HepG2 (cell line): ENCODE data around the gene DDX39B. TPM values are rescaled to one million over a fixed set of nuclear protein-coding genes. Genes with fewer than 3 reads are reported as not detected.

Source experiments
- ATAC-seq: fragments of 200-7000 bp; cut with Tn5 transposase; 3 replicates; pipeline ENCODE4 v1.9.1; 2020; ENCODE audit warnings: mild to moderate bottlenecking, moderate library complexity
- BruUV-seq: library from RNA; stranded (reverse); fragments of 400-500 nt; replicated peaks from 2 replicates; lab custom pipeline; 2021; lab: Mats Ljungman, UMichigan
- CTCF ChIA-PET: fragments of 300-600 bp; formaldehyde crosslinking; extraction: SDS; loops from one replicate; lab custom pipeline; 2021; ENCODE audit warnings: low total read pairs, inconsistent platforms, low intra/inter-chr PET ratio; lab: Yijun Ruan, JAX
- POLR2A ChIA-PET: fragments of 350-600 bp; sonication (Branson Sonifier 250); formaldehyde crosslinking; loops from one replicate; lab custom pipeline; 2020; ENCODE audit warnings: antibody characterized with exemption, inconsistent platforms; lab: Yijun Ruan, JAX
- DNase-seq: peaks from one replicate; pipeline ENCODE4 v3.0.0-alpha.2; 2015; ENCODE audit warnings: low spot score
- FAIRE-seq: peaks from 3 replicates; lab custom pipeline; 2011; peaks lifted over from hg19 to GRCh38; lab: Jason Lieb, UNC
- H2AFZ ChIP-seq: one replicate; pipeline ENCODE4 v1.6.1; 2011; ENCODE audit warnings: low read length, inconsistent platforms
- H3K27ac ChIP-seq: fragments of 300-600 bp; 3 replicates; pipeline ENCODE4 v1.8.0; 2011; ENCODE audit warnings: mixed run types, mild to moderate bottlenecking, mixed read lengths, low read length, inconsistent platforms; ENCODE audit not compliant: insufficient read depth; ENCODE audit errors: extremely low read length
- H3K27me3 ChIP-seq, 2 experiments: fragments of 200-600 bp in 1 of 2; 2 replicates in 1 of 2; 3 replicates in 1 of 2; pipeline versions ENCODE4 v1.6.0 to v1.8.0; 2011; ENCODE audit warnings: low read length in 2 of 2, mild to moderate bottlenecking in 2 of 2, moderate library complexity in 2 of 2, inconsistent platforms in 1 of 2; ENCODE audit not compliant: insufficient read depth in 2 of 2, control insufficient read depth in 1 of 2
- H3K36me3 ChIP-seq, 2 experiments: fragments of 200-600 bp in 1 of 2; replicated peaks in 1 of 2; 2 replicates in 1 of 2; 3 replicates in 1 of 2; pipeline versions ENCODE4 v1.5.1 to v1.8.0; 2011; ENCODE audit warnings: low read length in 2 of 2, inconsistent platforms in 1 of 2; ENCODE audit not compliant: insufficient read depth in 2 of 2, control insufficient read depth in 1 of 2
- H3K4me1 ChIP-seq: 2 replicates; pipeline ENCODE4 v1.5.1; 2012; ENCODE audit warnings: low read length, inconsistent platforms; ENCODE audit not compliant: insufficient read depth
- H3K4me2 ChIP-seq: 2 replicates; pipeline ENCODE4 v1.6.0; 2011; ENCODE audit warnings: low read depth, low read length, inconsistent platforms
- H3K4me3 ChIP-seq, 3 experiments: fragments of 200-600 bp in 1 of 3; sonication (generic), shearing (Covaris generic) in 1 of 3; replicated peaks in 1 of 3; 2 replicates each; pipeline ENCODE4 v1.5.1; 2011 to 2016; ENCODE audit warnings: low read length in 3 of 3, inconsistent platforms in 2 of 3, low read depth in 2 of 3, mild to moderate bottlenecking in 2 of 3, control low read depth in 1 of 3, mixed read lengths in 1 of 3; ENCODE audit not compliant: insufficient read depth in 1 of 3
- H3K79me2 ChIP-seq: one replicate; pipeline ENCODE4 v1.6.1; 2011; ENCODE audit warnings: low read length, inconsistent platforms; ENCODE audit not compliant: insufficient read depth
- H3K9ac ChIP-seq: 2 replicates; pipeline ENCODE4 v1.6.0; 2011; ENCODE audit warnings: mild to moderate bottlenecking, low read depth, low read length, inconsistent platforms; ENCODE audit not compliant: insufficient read depth
- H3K9me3 ChIP-seq: 2 replicates; pipeline ENCODE4 v1.5.1; 2012; ENCODE audit warnings: mild to moderate bottlenecking, low read length
- H4K20me1 ChIP-seq: 2 replicates; pipeline ENCODE4 v1.6.0; 2011; ENCODE audit warnings: inconsistent platforms, mild to moderate bottlenecking, low read length, moderate library complexity; ENCODE audit not compliant: insufficient read depth
- BATF2 ChIP-seq: sonication (generic); formaldehyde crosslinking; IDR thresholded peaks from 2 replicates; pipeline ENCODE4 v1.8.0; 2022; ENCODE audit warnings: mild to moderate bottlenecking, missing genetic modification reagents, moderate library complexity
- GATAD2A ChIP-seq: IDR thresholded peaks from 2 replicates; pipeline ENCODE4 v1.6.1; 2016
- PAXIP1 ChIP-seq: sonication (generic); formaldehyde crosslinking; conservative IDR thresholded peaks from 2 replicates; pipeline ENCODE4 v1.4.0; 2020; ENCODE audit warnings: mild to moderate bottlenecking, missing genetic modification reagents, moderate library complexity
- POGZ ChIP-seq: sonication (generic); formaldehyde crosslinking; IDR thresholded peaks from 2 replicates; pipeline ENCODE4 v1.4.0; 2020; ENCODE audit warnings: mild to moderate bottlenecking, missing genetic modification reagents
- ZKSCAN1 ChIP-seq: fragments of 150-350 bp; IDR thresholded peaks from 2 replicates; pipeline ENCODE4 v1.6.1; 2014; ENCODE audit warnings: low read length
- ZNF280B ChIP-seq: sonication (generic); formaldehyde crosslinking; IDR thresholded peaks from 2 replicates; pipeline ENCODE4 v1.5.0; 2020; ENCODE audit warnings: missing genetic modification reagents, mild to moderate bottlenecking, borderline replicate concordance
- ZNF335 ChIP-seq: sonication (generic); formaldehyde crosslinking; IDR thresholded peaks from 2 replicates; pipeline ENCODE4 v1.4.0; 2020; ENCODE audit warnings: missing genetic modification reagents
- ZNF609 ChIP-seq: sonication (generic); formaldehyde crosslinking; IDR thresholded peaks from 2 replicates; pipeline ENCODE4 v1.4.0; 2020; ENCODE audit warnings: mild to moderate bottlenecking, missing genetic modification reagents, borderline replicate concordance
- ZNF644 ChIP-seq: IDR thresholded peaks from 2 replicates; pipeline ENCODE4 v1.6.1; 2016; ENCODE audit warnings: low read depth
- ZNF672 ChIP-seq: sonication (generic); formaldehyde crosslinking; IDR thresholded peaks from 2 replicates; pipeline ENCODE4 v1.8.1; 2022; ENCODE audit warnings: missing genetic modification reagents
- ZNF780A ChIP-seq: sonication (generic); formaldehyde crosslinking; IDR thresholded peaks from 2 replicates; pipeline ENCODE4 v1.8.0; 2022; ENCODE audit warnings: mild to moderate bottlenecking, missing genetic modification reagents, moderate library complexity
- WGBS: methylation state at CpG from one replicate; pipeline ENCODE4 v1.1.6; 2017; ENCODE audit warnings: low lambda C conversion rate; 5-methylcytosine and 5-hydroxymethylcytosine counted together
- in situ Hi-C: cut with HindIII; loops from 2 replicates; pipeline ENCODE4 v1.10.0; 2017; ENCODE audit warnings: low pct_unique_long_range_greater_than_20kb; ENCODE audit not compliant: extremely low pct_ligation_motif_present
- intact Hi-C: fragments of 100-400 bp; cut with micrococcal nuclease; formaldehyde crosslinking; loops from one replicate; pipeline ENCODE4 v1.10.0; 2022; ENCODE audit not compliant: unreplicated experiment
- polyA plus RNA-seq, 8 experiments: library from polyadenylated mRNA; depleted of rRNA in 3 of 8; stranded (reverse) in 7 of 8; unstranded in 1 of 8; fragments of >200 nt; fragmentation: Illumina TruSeq in 4 of 8; extraction: Trizol in 4 of 8; gene quantifications; 2 replicates each; pipeline versions ENCODE4 v1.2.1 to v1.2.3, GENCODE V29; 2011 to 2016; ENCODE audit warnings: low read depth in 4 of 8, missing spikeins in 1 of 8, mixed read lengths in 1 of 8; ENCODE audit not compliant: insufficient read depth in 1 of 8
- total RNA-seq, 5 experiments: library from RNA; depleted of rRNA; stranded (reverse); fragments of >200 nt; fragmentation: Illumina TruSeq; extraction: Trizol; gene quantifications; 2 replicates each; pipeline ENCODE4 v1.2.3, GENCODE V29; 2016; ENCODE audit warnings: low read depth in 1 of 5

DDX39B gene
- total and polyA plus RNA-seq, 2 of the 13 experiments (the other 11 are each of a cell fraction or from before 2014, with no cell fraction given): 570 to 678 TPM

- Histone ChIP-seq H4K20me1 (no peaks in the 10 kb centered on the region), H3K4me3 (peak within 1 kb of the TSS; percentile 74 to 93 (median 76)), H3K27me3 (no peaks in the 10 kb centered on the region; a peak in 1 of 5 replicates), H3K27ac (peak within 1 kb of the TSS; percentile 64), H3K9me3 (no peaks in the 10 kb centered on the region), H3K36me3 (peaks cover 3 to 6% of the 10 kb centered on the region in 2 experiments), H3K9ac (peak within 1 kb of the TSS; percentile 79), H3K79me2 (peaks cover 18% of the 10 kb centered on the region), H3K4me2 (peak within 1 kb of the TSS; percentile 91), H2AFZ (peak within 1 kb of the TSS; percentile 81), H3K4me1 (peaks cover 43% of the 10 kb centered on the region)
- ATAC-seq: peak; percentile 93
- no TSS peak for BruUV-seq
- peak; percentile 93 for DNase-seq
- ChIA-PET CTCF (interaction anchor here (1.0 to 3.6 kb wide), 3 partner anchors 33 to 53 kb away, joined by 5 to 84 read pairs (median 10); no protein-coding TSS in a partner anchor), POLR2A (interaction anchor here (1.0 to 4.6 kb wide), 11 partner anchors 9 to 287 kb away, joined by 3 to 36 read pairs (median 5); partner anchors contain the start of genes APOM, BAG6, GPANK1 and TNF)
- intact Hi-C loops (loop anchor here (1.0 to 10.0 kb wide), 4 partner anchors 35 to 108 kb away; partner anchors contain the start of genes APOM, BAG6 and LTB), in situ Hi-C loops (loop anchor here (5.0 kb wide), 1 partner anchor 50 kb away; no protein-coding TSS in a partner anchor)
- peak; percentile 93 for FAIRE-seq
- WGBS: 1% methylated on average over 25 of the region's 25 CpGs
- TF ChIP-seq GATAD2A (CRISPR knock-in tag): peak; percentile 63
- peak; percentile 65; the same call in 1 of the 2 replicates for TF ChIP-seq POGZ (CRISPR knock-in tag)
- TF ChIP-seq ZNF280B (CRISPR knock-in tag): no peak
- peak; percentile 38; the same call in 1 of the 2 replicates for TF ChIP-seq PAXIP1
- peak; percentile 98 for TF ChIP-seq ZNF335 (CRISPR knock-in tag)
- TF ChIP-seq BATF2 (CRISPR knock-in tag): peak; percentile 63; the same call in 1 of the 2 replicates
- 0 out of 2 replicates have a peak, but pooled peaks have one; percentile 50 for TF ChIP-seq ZNF780A (CRISPR knock-in tag)
- no peak for TF ChIP-seq ZNF672
- no peak for TF ChIP-seq ZNF644
- TF ChIP-seq ZKSCAN1: no peak
- TF ChIP-seq ZNF609: no peak; the same call in 1 of the 2 replicates
Observed at GRCh38 chr6:31546958-31547726, 5.3 kb upstream of the DDX39B start, which contains the start of gene NFKBIL1. Gene NFKBIL1 (plus strand): TSS chr6:31547608. CDS start chr6:31547695, 87 bp downstream.
